A673 (cell line): ENCODE measurements around the gene DPP10. TPM values are rescaled to one million over a fixed set of nuclear protein-coding genes. Genes with fewer than 3 reads are reported as not detected.

ENCODE experiments used
- BruUV-seq: library from RNA; stranded (reverse); fragments of 400-500 nt; replicated peaks from 2 replicates; lab custom pipeline; 2021; lab: Mats Ljungman, UMichigan
- CTCF ChIA-PET: fragments of 300-600 bp; sonication (Branson Sonifier 250); formaldehyde crosslinking; loops from one replicate; lab custom pipeline; 2022; ENCODE audit warnings: antibody characterized with exemption; lab: Charles Lee
- POLR2A ChIA-PET: fragments of 300-600 bp; sonication (Branson Sonifier 250); formaldehyde crosslinking; loops from one replicate; lab custom pipeline; 2022; ENCODE audit warnings: antibody characterized with exemption; ENCODE audit not compliant: low non-redundant PET; lab: Charles Lee
- DNase-seq: peaks from one replicate; pipeline ENCODE4 v3.0.0-alpha.2; 2015; ENCODE audit warnings: low spot score
- H3K27ac ChIP-seq: fragments of 200-600 bp; sonication (generic); 2 replicates; pipeline ENCODE4 v1.5.1; 2016; ENCODE audit warnings: mixed run types, low read depth, mild to moderate bottlenecking, mixed read lengths, antibody characterized with exemption, low read length; ENCODE audit not compliant: poor library complexity, severe bottlenecking
- H3K27me3 ChIP-seq: fragments of 200-600 bp; sonication (generic); replicated peaks from 2 replicates; pipeline ENCODE4 v1.6.1; 2017; ENCODE audit warnings: mixed run types, low read depth, mild to moderate bottlenecking, mixed read lengths, antibody characterized with exemption, low read length; ENCODE audit not compliant: insufficient read depth, poor library complexity
- H3K36me3 ChIP-seq: fragments of 200-600 bp; sonication (generic); 2 replicates; pipeline ENCODE4 v1.6.1; 2016; ENCODE audit warnings: mixed run types, mild to moderate bottlenecking, mixed read lengths, antibody characterized with exemption, low read length; ENCODE audit not compliant: insufficient read depth, poor library complexity, severe bottlenecking
- H3K4me1 ChIP-seq: fragments of 200-600 bp; sonication (generic); 2 replicates; pipeline ENCODE4 v1.6.1; 2017; ENCODE audit warnings: mixed run types, mild to moderate bottlenecking, mixed read lengths, antibody characterized with exemption, low read length; ENCODE audit not compliant: insufficient read depth, poor library complexity, severe bottlenecking
- H3K4me3 ChIP-seq: fragments of 200-600 bp; sonication (generic); 2 replicates; pipeline ENCODE4 v1.5.1; 2016; ENCODE audit warnings: low read depth, mixed run types, mild to moderate bottlenecking, mixed read lengths, low read length; ENCODE audit not compliant: poor library complexity, severe bottlenecking
- H3K9me3 ChIP-seq: fragments of 200-600 bp; sonication (generic); 2 replicates; pipeline ENCODE4 v1.6.1; 2016; ENCODE audit warnings: mixed run types, low read depth, mild to moderate bottlenecking, mixed read lengths, antibody characterized with exemption, low read length; ENCODE audit not compliant: poor library complexity, severe bottlenecking
- CTCF ChIP-seq: fragments of 300-800, 200-600 bp; sonication (generic); conservative IDR thresholded peaks from 2 replicates; pipeline ENCODE4 v1.5.1; 2017; ENCODE audit warnings: low read depth, mild to moderate bottlenecking, antibody characterized with exemption, low read length, moderate library complexity, mixed read lengths
- EZH2 ChIP-seq: fragments of 200-600 bp; sonication (generic); IDR thresholded peaks from 2 replicates; pipeline ENCODE4 v1.6.1; 2017; ENCODE audit warnings: borderline replicate concordance, low read depth, mild to moderate bottlenecking, mixed read lengths, antibody characterized with exemption, low read length; ENCODE audit not compliant: poor library complexity, severe bottlenecking
- intact Hi-C: fragments of 100-400 bp; cut with micrococcal nuclease; formaldehyde crosslinking; loops from one replicate; pipeline ENCODE4 v1.10.0; 2022; ENCODE audit not compliant: unreplicated experiment
- total RNA-seq: library from RNA; stranded (reverse); gene quantifications from 2 replicates; pipeline ENCODE4 v1.2.3, GENCODE V29; 2021

DPP10 gene
- total RNA-seq, 1 experiment from 2014 or later: not detected

- intact Hi-C loops: no loop called here
- Histone ChIP-seq H3K36me3 (no peaks in the 10 kb centered on the region), H3K4me3 (no peak overlapping the region), H3K27ac (no peak overlapping the region), H3K4me1 (no peaks in the 10 kb centered on the region), H3K27me3 (no peaks in the 10 kb centered on the region), H3K9me3 (peaks cover 8% of the 10 kb centered on the region)
- CTCF ChIA-PET: no interaction called here
- POLR2A ChIA-PET: no interaction called here
- TF ChIP-seq EZH2: no peak
- no peak for TF ChIP-seq CTCF
- no peak for DNase-seq
- BruUV-seq: no TSS peak
These were observed 422.5 kb downstream of the DPP10 start for GRCh38 chr2:114864901-114865300.

- intact Hi-C loops: no loop called here
- no peaks in the 10 kb centered on the region for H3K9me3 ChIP-seq
- TF ChIP-seq EZH2: no peak
- TF ChIP-seq CTCF: no peak
- H3K4me1 ChIP-seq: no peaks in the 10 kb centered on the region
- H3K36me3 ChIP-seq: no peaks in the 10 kb centered on the region
- CTCF ChIA-PET: no interaction called here
- H3K27ac ChIP-seq: no peak overlapping the region
- H3K4me3 ChIP-seq: no peak overlapping the region
- BruUV-seq: no TSS peak
- no peak for DNase-seq
- POLR2A ChIA-PET: no interaction called here
- no peaks in the 10 kb centered on the region for H3K27me3 ChIP-seq
These were observed 437.6 kb downstream of the DPP10 start for GRCh38 chr2:114880046-114880445.

- ChIA-PET CTCF (no interaction called here), POLR2A (no interaction called here)
- Histone ChIP-seq H3K27ac (no peak overlapping the region), H3K36me3 (no peaks in the 10 kb centered on the region), H3K9me3 (no peaks in the 10 kb centered on the region), H3K4me3 (no peak overlapping the region), H3K27me3 (no peaks in the 10 kb centered on the region), H3K4me1 (no peaks in the 10 kb centered on the region)
- no peak for TF ChIP-seq CTCF
- TF ChIP-seq EZH2: no peak
- BruUV-seq: no TSS peak
- intact Hi-C loops: no loop called here
- no peak for DNase-seq
These were observed 477.5 kb downstream of the DPP10 start for GRCh38 chr2:114919985-114920384.
